Aorta (tissue), 5 donors: ENCODE results near the gene SORL1. TPM values are rescaled to one million over a fixed set of nuclear protein-coding genes. Genes with fewer than 3 reads are reported as not detected.
A peak's percentile ranks its signal among the peaks of the same experiment; 100 is the strongest.

Experiments
- ATAC-seq: fragments of 200-7000 bp; cut with Tn5 transposase; one replicate; pipeline ENCODE4 v1.9.1; 2022; ENCODE audit warnings: moderate library complexity; ENCODE audit not compliant: low FRiP score
- DNase-seq, 2 donors: peaks; one replicate each; pipeline ENCODE4 v3.0.0-alpha.2; 2020
- H3K27ac ChIP-seq, 2 donors: one replicate each; pipeline ENCODE4 v1.5.1; 2013; ENCODE audit warnings: low read length in 2 of 2, mild to moderate bottlenecking in 2 of 2, moderate library complexity in 2 of 2, control low read depth in 1 of 2, inconsistent platforms in 1 of 2, low read depth in 1 of 2
- H3K27me3 ChIP-seq, 2 donors: one replicate each; pipeline ENCODE4 v1.6.1; 2013; ENCODE audit warnings: control low read depth in 1 of 2, low read length in 1 of 2, mild to moderate bottlenecking in 1 of 2, moderate library complexity in 1 of 2; ENCODE audit not compliant: insufficient read depth in 2 of 2, control insufficient read depth in 1 of 2
- H3K36me3 ChIP-seq, 2 donors: one replicate each; pipeline ENCODE4 v1.6.1; 2013; ENCODE audit warnings: control low read depth in 1 of 2, low read length in 1 of 2, mild to moderate bottlenecking in 1 of 2; ENCODE audit not compliant: insufficient read depth in 2 of 2, control insufficient read depth in 1 of 2
- H3K4me1 ChIP-seq, 2 donors: one replicate each; pipeline ENCODE4 v1.6.1; 2013; ENCODE audit warnings: low read length in 2 of 2, control low read depth in 1 of 2, mild to moderate bottlenecking in 1 of 2, moderate library complexity in 1 of 2; ENCODE audit not compliant: insufficient read depth in 2 of 2, control insufficient read depth in 1 of 2
- H3K4me3 ChIP-seq, 2 donors: one replicate each; pipeline ENCODE4 v1.5.1; 2013; ENCODE audit warnings: low read length in 2 of 2, control low read depth in 1 of 2, mild to moderate bottlenecking in 1 of 2
- H3K9me3 ChIP-seq: one replicate; pipeline ENCODE4 v1.6.1; 2013; ENCODE audit warnings: mild to moderate bottlenecking, low read length; ENCODE audit not compliant: control insufficient read depth
- WGBS, 2 donors: extraction: QIAGEN DNeasy Blood & Tissue Kit; methylation state at CpG; one replicate each; pipeline ENCODE4 v1.1.7; 2013; 5-methylcytosine and 5-hydroxymethylcytosine counted together
- intact Hi-C, 2 donors: fragments of 100-400 bp; cut with DNase I; formaldehyde crosslinking; loops; one replicate each; pipeline versions ENCODE4 v1.14.2 to v1.15.0; 2022
- polyA plus RNA-seq, 2 donors: library from polyadenylated mRNA; stranded (reverse); fragments of 200-250 nt; gene quantifications; one replicate each; pipeline ENCODE4 v1.2.3, GENCODE V29; 2013
- total RNA-seq, 2 donors: library from RNA; stranded (reverse); fragmentation: NEBNext Ultra II Directional; extraction: Animal tissue kit (Norgen Biotek cat#: 25700); gene quantifications; one replicate each; pipeline ENCODE4 v1.2.1, GENCODE V29; 2021
- donor health status: healthy with polysubstance abuse.
- donor health status: Bipolar disorder and iron deficiency.
- donor health status: DM: no; HTN: no; CAD: no.
- donor health status: DM: no; HTN: no; CAD: no.
- donor health status: DM: yes; HTN: yes; CAD: no.

Gene SORL1
- total and polyA plus RNA-seq, 4 donors, result 0.79 to 37.2 (median 18.3) TPM

DNA sequence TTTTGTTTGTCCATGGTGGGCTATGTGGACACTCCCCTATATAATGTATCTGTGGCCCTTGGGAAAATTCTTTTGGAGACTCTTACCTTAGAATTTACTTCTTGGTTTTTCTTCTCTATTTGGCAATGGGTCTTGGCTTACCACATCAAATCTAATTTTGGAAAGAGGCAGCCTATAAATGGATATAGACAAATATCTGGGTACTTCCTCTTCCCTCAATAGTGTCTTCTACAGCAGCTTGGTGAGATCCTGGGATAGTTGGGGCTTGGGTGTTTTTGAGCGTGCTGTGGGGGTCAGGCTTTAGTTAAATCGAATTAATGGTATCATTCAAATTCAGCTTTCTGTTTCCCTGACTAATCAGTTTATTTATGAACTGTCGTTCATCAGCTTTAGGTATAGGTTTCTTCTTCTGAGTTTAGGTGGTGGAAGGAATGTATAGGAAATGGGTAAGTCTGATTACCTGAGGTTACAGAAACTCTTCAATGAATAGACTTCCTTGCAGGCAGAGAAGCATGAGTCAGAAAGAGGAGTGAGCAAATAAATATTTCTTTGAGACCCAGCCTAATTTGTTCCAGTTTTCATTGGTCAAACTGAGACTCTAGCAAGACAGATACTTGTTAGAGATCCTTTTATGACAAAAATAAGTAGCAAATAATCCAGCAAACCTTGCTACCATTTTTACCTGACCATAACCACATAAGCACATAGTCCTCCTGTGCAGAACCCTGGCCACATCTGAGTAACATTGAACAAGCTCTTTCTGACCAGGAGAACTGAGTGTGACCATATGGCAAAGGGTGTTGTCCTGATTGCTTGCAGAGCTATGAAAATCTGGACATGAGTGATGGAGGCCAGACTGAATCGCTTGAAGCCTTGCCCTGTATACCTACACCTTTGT, 69.3 kb downstream of the SORL1 start:
- H3K27me3 ChIP-seq, result no peaks in the 10 kb centered on the region
- no peak for DNase-seq
- ATAC-seq, result peak; percentile 45
- H3K4me1 ChIP-seq, result peaks cover 0 to 2% of the 10 kb centered on the region in 2 donors
- intact Hi-C loops, result loop anchor here in 1 of 2 donors (5.0 kb wide), 1 partner anchor 69 kb away; the partner anchor contains the start of genes SORL1 and SORL1-AS1
- no peaks in the 10 kb centered on the region for H3K36me3 ChIP-seq
- H3K27ac ChIP-seq, result peak overlapping the region; percentile 76 to 79
- 81% methylated on average over 4 of the region's 4 CpGs for WGBS, 2 donors
- H3K9me3 ChIP-seq, result no peaks in the 10 kb centered on the region
- H3K4me3 ChIP-seq, result no peak overlapping the region

DNA sequence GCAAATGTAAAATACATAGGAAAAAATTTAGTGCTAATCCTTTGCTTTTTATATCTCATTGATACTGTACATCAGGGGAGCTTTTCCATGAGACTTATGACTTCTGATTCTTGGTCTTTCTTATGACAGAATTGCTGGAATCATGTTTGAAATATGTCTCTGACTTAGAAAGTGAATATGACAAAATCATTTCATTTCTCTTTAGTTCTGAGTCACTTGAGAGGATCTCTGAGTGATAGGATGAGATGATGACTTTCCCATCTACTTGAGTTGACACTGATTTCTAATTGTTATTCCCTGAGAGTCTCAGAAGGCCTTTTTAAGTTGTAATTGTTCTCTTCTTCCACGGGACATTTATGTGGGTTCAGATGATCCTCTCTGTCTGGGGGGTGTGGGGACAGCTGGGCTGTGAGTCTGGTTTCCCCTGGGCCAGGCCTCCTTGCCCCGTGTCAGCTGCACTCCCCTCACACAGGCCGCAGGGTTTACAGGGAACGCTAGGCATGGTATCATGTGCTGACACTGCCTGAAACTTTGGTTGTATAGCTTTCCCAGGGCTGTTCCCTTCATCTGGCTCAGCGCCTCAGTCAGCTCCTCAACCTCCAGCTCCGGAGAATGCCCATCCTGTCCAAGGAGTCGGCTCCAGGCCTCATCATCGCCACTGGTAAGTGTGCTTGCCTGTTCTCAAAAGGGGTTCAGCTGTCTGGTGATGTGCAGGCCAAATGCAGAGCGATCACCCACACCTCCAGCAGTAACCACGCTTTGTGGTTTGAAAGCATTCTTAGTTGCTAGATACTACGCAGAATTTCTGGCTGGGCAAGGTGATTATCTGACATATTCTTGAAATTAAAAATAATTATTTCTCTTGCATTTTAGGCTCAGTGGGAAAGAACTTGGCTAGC, 70.2 kb downstream of the SORL1 start:
- intact Hi-C loops, result loop anchor here in 1 of 2 donors (5.0 kb wide), 1 partner anchor 70 kb away; the partner anchor contains the start of genes SORL1 and SORL1-AS1
- H3K4me3 ChIP-seq, result no peak overlapping the region
- no peak for DNase-seq

DNA sequence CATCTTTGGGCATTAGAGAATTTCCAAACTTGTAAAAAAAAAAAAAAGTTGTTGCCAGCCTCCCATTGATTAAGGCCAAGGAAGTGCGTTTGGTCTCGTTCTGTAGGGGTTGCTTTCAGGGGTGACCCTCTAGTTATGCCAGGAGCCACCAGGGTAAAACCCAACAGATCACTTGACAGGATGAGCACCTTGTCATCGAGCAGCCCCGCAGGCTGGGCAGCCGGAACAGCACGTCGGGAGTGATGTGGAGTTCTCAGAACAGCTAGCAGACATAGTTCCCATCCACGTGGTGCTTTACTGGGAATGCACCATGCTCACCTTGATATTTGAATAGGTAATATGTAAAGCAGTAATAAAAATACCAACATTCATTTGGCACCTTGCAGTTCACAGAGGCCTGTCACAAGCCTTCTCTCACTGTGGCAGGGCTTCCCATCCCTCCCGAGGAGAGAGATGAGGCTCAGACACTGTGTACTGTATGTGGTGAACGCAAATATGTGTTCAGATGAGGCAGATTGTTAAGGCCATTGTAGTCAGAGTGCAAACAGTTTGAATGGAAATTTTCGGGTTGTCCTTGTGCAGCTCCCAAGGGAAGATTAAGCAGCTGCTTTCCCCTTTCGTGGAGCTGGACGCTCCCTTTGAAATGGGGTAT, 71.6 kb downstream of the SORL1 start:
- H3K4me3 ChIP-seq, result no peak overlapping the region
- H3K9me3 ChIP-seq, result no peaks in the 10 kb centered on the region
- H3K27me3 ChIP-seq, result no peaks in the 10 kb centered on the region
- ATAC-seq (no peak), DNase-seq (no peak)
- no peaks in the 10 kb centered on the region for H3K36me3 ChIP-seq
- no peak overlapping the region for H3K27ac ChIP-seq
- 87 to 95% methylated on average over 13 of the region's 13 CpGs for WGBS, 2 donors
- H3K4me1 ChIP-seq, result peaks cover 0 to 2% of the 10 kb centered on the region in 2 donors
- intact Hi-C loops, result loop anchor here in 1 of 2 donors (5.0 kb wide), 1 partner anchor 71 kb away; the partner anchor contains the start of genes SORL1 and SORL1-AS1

More for the DNA sequence above, 70.2 kb downstream of the SORL1 start:
- ATAC-seq, result no peak
- Histone ChIP-seq H3K27ac (peak overlapping the region in 1 of 2 donors; percentile 3), H3K4me1 (peaks cover 0 to 2% of the 10 kb centered on the region in 2 donors), H3K9me3 (no peaks in the 10 kb centered on the region), H3K27me3 (no peaks in the 10 kb centered on the region), H3K36me3 (no peaks in the 10 kb centered on the region)
- 97 to 98% methylated on average over 11 of the region's 11 CpGs for WGBS, 2 donors

DNA sequence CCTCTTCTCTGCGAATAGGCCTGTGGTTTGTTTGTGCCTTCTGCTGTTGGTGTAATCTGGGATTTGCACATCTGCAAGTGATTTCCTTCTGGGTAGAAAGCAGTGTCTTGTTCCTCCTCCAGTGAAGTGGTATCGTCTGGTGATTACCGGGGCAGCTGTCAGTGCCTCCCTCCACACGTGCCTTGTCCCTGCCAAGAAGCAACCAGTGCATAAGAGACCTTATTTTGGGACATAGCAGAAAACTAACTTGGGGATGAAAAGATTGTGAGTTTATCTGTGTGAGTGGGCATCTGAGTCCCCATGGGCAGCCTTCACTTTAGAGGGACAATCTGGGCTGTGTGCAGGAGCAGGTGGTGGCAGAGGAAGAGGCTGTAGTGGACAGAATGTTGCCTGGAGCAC, 72.1 kb downstream of the SORL1 start:
- no peaks in the 10 kb centered on the region for H3K9me3 ChIP-seq
- intact Hi-C loops, result loop anchor here in 1 of 2 donors (5.0 kb wide), 1 partner anchor 72 kb away; the partner anchor contains the start of genes SORL1 and SORL1-AS1
- H3K36me3 ChIP-seq, result no peaks in the 10 kb centered on the region
- DNase-seq (no peak), ATAC-seq (no peak)
- no peak overlapping the region for H3K27ac ChIP-seq
- H3K4me1 ChIP-seq, result peaks cover 0 to 2% of the 10 kb centered on the region in 2 donors
- 92 to 93% methylated on average over 4 of the region's 4 CpGs for WGBS, 2 donors
- H3K4me3 ChIP-seq, result no peak overlapping the region
- H3K27me3 ChIP-seq, result no peaks in the 10 kb centered on the region

DNA sequence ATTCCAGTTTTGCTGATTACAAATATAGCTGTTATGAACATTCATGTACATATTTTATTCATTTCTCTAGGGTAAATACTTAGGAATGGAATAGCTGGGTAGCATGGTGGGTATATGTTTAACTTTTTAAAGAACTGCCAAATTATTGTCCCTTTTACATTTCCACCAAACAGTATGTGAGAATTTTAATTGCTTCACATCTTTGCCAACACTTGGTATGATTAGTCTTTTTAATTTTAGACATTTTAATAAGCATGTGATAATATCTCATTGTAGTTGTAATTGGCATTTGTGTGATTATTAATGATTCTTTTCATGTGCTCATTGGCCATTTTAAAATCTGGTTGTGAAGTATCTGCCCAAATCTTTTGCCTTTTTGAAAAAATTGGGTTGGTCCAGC, 73.3 kb downstream of the SORL1 start:
- Histone ChIP-seq H3K4me3 (no peak overlapping the region), H3K27ac (no peak overlapping the region), H3K36me3 (no peaks in the 10 kb centered on the region), H3K9me3 (no peaks in the 10 kb centered on the region), H3K4me1 (peaks cover 0 to 2% of the 10 kb centered on the region in 2 donors), H3K27me3 (no peaks in the 10 kb centered on the region)
- intact Hi-C loops, result no loop called here
- no peak for ATAC-seq
- DNase-seq, result no peak

DNA sequence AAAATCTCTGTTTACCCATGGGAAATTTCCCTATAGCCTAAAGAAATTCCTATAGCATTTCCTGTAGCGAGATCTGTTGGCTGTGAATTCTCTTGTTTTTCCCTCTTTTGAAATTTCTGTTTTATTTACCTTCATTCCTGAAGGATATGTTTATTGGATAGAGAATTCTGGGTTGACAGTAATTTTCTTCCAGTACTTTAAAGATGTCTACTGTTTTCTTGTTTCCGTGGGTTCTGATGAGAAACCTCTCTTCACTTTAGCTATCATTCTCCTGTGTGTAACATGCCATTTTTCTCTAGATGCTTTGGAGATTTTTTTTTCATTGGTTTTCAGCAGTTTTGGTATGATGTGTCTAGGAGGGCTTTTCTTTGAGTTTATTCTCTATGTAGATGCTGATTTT, 78.1 kb downstream of the SORL1 start:
- no peak for DNase-seq
- no peak for ATAC-seq
- no peak overlapping the region for H3K4me3 ChIP-seq
- 94 to 96% methylated on average over 2 of the region's 2 CpGs for WGBS, 2 donors
- H3K4me1 ChIP-seq, result no peaks in the 10 kb centered on the region
- no peak overlapping the region for H3K27ac ChIP-seq
- no peaks in the 10 kb centered on the region for H3K27me3 ChIP-seq
- no peaks in the 10 kb centered on the region for H3K36me3 ChIP-seq
- intact Hi-C loops, result loop anchor here (5.0 kb wide), 2 partner anchors 78 to 213 kb away; partner anchors contain the start of genes SORL1 (in 1 of the 2) and SORL1-AS1 (in 1 of the 2)
- H3K9me3 ChIP-seq, result no peaks in the 10 kb centered on the region

DNA sequence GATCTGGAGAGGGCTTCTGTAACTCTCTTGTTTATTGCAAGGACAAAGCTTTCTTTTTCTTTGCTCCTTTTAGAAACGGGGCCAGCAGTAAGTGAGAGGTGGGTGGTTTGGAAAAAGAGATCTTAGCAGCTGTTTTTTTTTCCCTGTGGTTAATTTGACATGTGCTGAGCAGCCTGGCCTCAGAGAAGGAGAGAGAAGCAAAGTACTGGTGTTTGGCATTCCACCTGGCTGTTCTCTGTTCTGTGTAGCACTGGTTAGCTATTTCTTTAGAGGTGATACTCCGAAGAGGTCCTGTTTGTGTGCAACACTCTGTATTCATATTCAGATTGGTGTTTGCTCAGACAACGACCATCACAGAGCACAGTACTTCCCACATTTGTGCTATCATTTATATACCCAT, 81.5 kb downstream of the SORL1 start:
- Histone ChIP-seq H3K9me3 (no peaks in the 10 kb centered on the region), H3K4me1 (no peaks in the 10 kb centered on the region), H3K4me3 (no peak overlapping the region), H3K27me3 (no peaks in the 10 kb centered on the region), H3K36me3 (no peaks in the 10 kb centered on the region), H3K27ac (no peak overlapping the region)
- WGBS, 2 donors, result 60 to 67% methylated on average over 3 of the region's 3 CpGs
- intact Hi-C loops, result loop anchor here (5.0 kb wide), 2 partner anchors 81 to 216 kb away; partner anchors contain the start of genes SORL1 (in 1 of the 2) and SORL1-AS1 (in 1 of the 2)
- ATAC-seq (no peak), DNase-seq (no peak)
